NCI-H748 (cell line): ENCODE results near the gene SPATA12.

Source experiments
- DNase-seq: peaks from one replicate; lab custom pipeline; 2025; ENCODE audit not compliant: unreplicated experiment; lab: John Stamatoyannopoulos, UW

SPATA12 gene, protein sequence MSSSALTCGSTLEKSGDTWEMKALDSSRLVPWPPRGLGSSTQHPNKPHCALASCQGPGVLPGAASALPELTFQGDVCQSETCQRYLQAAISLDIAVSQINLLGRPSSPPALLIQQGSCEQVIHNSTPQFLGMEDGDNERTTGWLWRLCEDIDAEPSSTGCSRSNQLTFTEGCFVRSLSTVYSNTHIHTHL

DNA sequence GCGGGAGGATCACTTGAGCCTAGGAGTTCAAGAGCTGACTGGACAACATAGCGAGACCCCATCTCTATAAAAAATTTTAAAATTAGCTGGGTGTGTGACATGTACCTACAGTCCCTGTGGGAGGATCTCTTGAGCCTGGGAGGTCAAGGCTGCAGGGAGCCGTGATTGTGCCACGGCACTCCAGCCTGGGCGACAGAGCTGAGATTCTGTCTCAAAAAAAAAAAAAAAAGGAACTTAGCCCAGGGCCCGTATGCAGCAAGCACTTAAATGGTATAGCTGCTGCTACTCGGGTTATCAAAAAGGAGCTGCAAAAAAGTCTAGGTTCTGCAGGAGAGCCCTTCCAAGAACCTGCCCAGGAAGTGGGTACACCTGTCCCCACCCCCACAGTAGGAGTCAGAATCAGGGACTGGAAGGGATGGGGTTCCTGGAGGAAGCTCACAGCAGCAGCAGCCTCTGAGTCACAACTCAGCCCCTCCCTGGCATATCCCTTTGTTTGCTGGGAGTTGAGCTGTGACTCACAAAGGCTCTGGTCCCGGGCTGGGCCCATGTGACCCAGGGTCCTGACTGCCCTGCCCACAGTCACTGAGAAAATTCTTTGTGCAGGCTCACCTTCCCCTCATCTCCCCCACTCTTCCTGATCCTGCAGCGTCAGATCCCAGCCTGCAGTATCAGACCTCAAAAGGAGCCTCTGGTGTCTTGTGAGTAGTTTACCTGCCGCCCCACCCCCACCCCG lies at the start of gene SPATA12:
Gene SPATA12 (plus strand): TSS at position 576 of the 733 bp plus-strand sequence. CDS start 13,031 bp downstream, outside the sequence.
- DNase-seq: no peak

DNA sequence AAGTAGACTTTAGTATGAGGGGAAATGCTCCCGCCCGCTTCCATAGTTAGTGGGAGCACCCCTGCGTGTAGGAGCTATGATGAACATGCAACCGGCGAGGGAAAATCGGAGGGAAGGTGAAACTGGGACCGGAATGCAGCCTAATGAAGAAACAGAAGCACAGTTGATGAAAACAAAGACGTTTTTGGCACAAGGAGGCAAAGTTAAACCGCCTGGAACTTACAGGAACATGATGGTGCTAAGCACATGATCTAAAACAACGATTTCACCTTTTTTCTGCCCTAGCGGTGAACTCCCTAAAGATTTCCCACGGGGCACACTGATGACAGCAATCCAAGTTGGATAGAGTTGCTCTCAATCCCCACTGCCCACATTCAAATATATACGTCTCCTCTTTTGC lies 49.4 kb upstream of the SPATA12 start:
- no peak for DNase-seq

DNA sequence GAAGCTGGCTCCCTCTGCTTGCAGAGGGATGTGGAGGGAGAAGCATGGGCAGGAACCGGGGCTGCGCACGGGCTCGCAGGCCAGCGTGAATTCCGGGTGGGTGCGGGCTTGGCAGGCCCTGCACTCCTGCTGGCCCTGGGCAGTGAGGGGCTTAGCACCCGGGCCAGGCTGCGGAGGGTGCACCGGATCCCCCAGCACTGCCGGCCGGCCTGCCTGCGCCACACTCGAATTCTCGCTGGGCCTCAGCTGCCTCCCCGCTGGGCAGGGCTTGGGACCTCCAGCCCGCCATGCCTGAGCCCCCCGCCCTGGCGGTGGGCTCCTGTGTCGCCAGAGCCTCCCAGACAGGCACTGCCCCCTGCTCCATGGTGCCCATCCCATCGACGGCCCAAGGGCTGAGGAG lies 47.6 kb upstream of the SPATA12 start:
- DNase-seq: no peak

DNA sequence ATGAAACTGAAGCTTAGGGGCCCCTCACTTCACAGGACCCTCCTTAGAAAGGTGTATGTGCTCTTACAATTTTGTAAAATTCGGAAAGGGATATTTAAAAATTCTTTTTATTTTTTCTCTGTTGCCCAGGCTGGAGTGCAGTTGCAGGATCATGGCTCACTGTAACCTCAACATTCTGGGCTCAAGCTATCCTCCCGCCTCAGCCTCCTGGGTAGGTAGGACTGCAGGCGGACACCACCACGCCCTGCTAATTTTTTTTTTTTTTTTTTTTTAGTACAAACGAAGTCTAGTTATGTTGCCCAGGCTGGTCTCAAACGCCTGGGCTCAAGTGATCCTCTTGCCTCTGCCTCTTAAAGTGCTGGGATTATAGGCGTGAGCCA lies 45.1 kb upstream of the SPATA12 start:
- no peak for DNase-seq

DNA sequence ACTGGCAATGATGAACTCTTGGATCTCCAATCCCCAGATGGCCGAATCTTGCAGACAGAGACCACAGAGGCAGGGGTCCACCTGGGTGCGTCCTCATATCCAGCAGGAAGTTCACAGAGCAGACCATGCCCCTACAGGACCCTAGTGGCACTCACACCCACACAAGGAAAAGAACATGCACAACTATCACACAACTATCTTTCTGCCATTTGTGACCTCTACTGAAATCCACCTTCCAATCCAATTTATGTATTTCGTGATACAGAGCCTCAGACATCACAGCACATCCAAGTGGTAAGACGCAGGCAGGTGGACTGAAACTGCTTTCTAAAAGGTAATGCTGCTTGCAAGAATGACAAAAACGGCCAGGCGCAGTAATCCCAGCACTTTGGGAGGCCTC lies 44.6 kb upstream of the SPATA12 start:
- no peak for DNase-seq

DNA sequence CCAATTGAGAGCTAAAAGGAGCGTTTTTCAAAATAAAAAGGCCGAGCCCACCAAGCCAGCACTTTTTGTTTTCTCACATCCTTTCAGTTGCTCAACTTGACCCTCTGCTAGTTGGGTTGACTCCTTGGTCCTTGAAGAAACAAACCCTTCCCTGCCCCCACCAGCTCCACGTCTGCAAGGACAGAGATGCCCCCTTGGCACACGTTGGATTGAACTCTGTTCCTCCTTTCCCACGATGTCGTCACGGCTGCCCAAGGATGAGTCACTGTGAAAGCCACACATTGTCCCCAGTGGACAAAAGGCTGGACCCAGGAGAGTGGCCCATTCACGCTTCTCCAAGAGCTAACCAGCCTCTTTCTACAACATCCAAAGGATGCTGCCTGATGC lies 43.0 kb upstream of the SPATA12 start:
- DNase-seq: no peak

DNA sequence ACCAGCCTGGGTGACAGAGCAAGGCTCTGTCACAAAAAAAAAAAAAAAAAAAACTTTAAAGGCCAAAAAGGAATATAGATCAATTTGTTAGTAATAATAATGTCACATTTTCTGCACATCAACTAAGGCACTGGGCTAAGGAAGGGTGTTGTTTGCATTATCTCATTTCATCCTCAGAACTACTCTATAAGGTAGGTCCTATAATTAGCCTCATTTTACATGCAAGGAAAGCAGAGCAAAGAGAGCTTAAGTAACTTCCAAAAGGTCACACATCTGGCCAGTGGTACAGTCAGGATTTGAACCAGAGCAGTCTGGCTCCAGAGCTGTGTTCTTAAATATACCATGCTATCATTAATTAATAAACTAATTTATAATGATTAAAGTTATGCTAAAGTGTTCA lies 42.2 kb upstream of the SPATA12 start:
- no peak for DNase-seq

DNA sequence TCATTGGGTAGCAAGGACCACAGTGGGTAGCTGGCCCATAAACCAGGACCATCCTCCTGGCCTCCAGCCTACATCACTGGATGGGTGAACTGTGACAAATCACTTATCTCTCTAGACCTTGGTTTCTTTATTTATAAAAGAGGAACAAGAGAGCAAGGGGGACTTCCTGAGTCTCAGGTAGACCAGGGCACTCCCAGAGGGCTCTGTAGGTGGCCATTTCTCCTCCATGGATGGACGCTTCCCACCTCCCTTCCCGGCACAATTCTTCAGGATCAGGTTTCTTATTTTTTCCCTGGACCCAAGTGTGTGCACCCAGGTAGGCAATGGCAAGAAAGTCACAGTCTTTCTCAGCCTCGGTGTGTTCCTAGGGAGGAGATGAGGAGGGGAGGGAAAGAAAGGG lies 41.4 kb upstream of the SPATA12 start:
- no peak for DNase-seq

DNA sequence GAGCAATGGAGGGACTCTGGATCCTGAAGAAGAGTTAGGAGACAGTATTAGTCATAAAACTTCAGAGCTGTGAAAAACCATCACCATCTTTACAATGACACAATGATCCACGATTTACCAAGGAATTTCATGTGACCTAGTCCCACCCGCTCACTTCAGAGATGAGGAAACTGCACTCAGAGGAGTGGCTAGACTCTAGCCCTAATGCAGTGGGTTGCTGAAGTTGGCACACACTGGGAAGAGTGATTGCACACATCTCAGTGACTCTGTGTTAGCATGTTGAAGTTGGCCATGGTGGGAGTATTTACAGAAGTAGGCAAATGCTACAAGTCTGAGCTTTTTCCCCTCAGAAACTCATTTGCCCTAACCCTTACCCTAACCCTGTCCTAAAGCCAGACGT lies 35.2 kb upstream of the SPATA12 start:
- DNase-seq: no peak

DNA sequence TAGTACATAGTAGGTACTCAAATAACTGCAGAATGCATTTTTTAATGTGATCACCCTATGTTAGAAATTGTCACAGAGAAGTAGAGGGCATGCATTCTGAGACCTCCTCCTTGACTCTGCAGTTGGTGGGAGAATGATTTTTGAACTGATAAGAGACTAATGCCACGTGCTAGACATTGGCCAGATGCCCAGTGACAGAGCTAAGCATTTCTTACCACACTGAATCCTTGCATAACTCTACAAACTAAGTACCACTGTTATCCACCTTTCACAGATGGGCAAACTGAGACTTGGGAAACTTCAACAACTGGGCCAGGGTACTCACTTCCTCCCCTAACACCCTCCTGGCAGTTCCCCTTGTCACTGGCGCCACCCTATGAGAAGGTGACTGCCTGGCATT lies 33.5 kb upstream of the SPATA12 start:
- DNase-seq: no peak

DNA sequence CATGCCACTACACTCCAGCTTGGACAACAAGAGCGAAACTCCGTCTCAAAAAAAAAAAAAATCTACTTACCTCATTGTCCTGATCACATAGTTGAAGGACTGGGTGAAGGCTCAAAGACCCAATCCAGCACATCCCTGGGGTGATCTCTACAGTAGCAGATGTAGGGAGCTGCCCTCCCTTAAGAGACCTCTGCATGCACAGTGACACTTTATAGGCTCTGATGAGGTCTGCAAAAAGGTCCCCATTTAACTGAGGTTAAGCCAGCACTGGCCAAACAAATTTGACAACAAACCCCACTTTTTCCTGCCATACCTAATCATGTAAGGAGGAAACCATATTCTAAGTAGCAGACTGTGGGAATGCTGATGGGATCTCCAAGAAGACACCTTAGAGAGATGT lies 31.1 kb upstream of the SPATA12 start:
- no peak for DNase-seq

DNA sequence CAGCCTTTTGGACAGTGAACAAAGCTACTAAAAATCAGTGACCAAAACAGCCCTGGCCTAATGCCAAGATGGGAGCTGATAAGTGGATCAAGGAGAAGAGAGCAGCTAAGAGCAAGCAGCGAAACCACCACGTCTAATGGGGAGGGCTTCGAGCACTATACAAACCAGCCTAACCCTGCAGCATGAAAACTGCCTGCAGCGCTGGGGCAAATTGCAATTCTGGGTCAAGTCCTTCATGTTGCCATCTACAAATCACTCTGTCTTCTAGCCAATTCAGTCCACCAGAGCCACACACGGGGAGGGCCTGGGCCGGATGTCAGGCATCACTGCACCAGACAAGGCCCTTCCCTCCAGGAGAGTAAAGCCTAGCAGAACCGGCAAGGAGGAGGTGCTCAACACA lies 30.5 kb upstream of the SPATA12 start:
- DNase-seq: peak; percentile 7

DNA sequence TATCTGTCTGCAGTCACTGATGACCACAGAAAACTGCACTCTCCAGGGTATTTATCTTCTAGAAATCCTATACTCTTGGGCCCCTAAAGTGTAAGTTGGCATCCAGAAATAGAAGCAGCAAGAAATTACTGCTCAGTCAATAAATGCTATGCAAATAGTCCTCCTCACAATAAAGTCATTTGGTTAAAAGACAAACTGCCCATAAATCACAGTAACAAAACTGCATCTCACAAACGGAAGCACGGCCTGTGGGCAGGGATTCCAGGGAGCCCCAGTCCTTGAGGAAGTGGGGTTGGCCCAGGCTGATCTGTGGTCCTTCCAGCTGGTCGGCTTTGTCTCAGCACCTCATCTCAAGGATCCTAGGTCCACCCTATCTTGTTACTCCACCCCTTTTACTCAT lies 29.7 kb upstream of the SPATA12 start:
- DNase-seq: no peak

DNA sequence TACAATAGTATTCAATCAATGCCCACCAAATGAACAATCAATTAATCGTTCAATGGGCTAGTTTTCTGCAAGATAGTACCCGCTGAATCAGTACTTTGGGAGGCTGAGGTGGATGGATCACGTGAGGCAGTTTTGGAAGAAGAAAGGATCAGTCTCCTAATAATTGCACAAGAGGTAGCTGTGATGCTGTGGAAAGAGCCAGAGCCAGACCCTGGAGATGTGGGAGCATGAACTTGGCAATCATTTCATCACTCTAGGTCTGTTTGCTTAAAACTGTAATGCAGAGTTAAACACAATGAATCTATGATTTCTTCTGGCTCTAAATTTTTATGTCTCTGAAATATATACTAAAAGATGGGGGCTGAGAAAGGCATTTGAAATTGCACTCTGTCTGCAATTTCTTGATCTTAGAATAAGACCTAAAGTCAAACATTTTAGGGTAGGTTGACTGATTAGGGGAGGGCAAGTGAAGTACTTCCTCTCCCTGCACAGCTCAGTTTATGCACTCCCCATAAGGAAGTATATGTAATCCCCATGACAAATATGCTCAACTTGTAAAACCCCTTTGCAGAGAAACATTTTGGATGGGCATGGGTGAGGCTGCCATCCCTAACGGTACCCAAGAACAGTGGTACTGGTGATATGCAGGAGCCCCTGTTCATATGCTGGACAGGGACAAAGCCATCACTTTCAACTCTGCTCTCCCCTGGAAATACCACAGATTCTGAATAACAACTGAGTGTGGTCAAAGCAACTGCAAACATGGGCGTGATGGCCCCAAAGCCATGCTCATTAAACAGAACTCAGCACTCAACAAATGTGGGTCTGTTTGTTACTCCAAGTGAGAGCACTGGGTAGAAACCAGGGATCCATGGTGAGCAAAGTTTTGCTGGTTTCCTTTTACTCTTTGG lies 28.6 kb upstream of the SPATA12 start:
- no peak for DNase-seq

DNA sequence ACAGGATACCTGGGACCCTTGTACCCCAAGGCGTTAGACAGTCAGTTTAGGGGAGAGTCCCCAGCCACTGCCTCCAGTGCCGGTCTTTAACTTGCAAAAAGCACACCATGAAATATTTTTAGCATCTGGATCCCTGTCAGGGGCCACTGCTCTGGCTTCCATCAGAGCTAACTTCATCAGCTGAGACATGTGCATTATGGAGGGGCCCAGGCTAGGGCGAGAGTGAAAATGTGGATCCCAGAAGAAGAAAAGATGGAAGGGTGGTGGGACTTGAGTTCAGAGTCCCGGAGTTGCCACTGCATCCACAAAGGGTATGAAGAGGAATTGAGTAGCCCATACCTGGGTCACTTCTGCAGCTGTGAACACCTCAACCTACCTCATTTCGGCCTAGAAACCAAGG lies 23.5 kb upstream of the SPATA12 start:
- no peak for DNase-seq

DNA sequence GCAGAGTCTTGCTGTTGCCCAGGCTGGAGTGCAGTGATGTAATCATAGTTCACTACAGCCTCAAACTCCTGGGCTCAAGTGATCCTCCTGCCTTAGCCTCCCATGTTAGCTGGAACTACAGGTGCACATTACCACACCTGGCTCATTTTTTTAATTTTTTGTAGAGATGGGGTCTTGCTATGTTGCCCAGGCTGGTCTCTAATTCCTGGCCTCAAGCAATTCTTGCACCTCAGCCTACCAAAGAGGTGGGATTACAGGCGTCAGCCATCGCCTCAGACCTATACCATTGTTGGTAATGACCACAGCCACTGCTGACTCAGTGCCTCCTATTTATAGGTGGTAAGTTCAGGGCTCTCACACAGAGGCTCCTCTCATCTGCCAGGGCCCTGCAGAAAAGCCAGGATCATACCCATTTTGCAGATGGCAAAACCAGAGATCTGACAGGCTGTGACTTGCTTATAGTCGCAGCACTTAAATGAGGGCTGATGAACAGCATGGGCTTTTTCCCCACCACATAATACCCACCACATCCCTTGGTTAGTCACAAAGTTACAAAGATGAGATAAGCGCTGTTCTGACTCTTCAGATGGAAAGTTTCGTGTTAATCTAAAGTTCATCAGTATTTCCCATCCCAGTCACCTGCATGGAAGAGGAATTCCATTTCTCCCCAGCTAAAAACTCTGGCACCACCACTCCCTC lies 21.8 kb upstream of the SPATA12 start:
- no peak for DNase-seq

DNA sequence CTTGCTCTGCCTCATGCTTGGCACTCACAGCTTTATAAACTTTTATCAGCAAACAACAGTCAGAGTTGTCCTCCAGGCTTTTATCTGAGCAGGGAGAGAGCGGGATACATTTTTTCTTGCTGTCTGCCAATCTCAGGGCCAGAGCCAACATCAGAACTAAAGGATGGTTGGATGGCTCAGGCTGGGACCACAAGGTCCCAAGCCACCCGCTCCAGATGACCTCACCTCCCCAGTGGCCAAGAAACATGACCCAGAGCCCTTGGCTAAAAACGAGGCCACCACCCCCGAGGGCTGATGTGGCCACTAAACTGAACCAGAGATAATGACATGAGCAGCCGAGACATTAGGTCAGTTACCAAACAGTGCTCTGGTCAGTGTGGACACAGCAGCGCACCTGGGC lies 18.8 kb upstream of the SPATA12 start:
- DNase-seq: no peak

DNA sequence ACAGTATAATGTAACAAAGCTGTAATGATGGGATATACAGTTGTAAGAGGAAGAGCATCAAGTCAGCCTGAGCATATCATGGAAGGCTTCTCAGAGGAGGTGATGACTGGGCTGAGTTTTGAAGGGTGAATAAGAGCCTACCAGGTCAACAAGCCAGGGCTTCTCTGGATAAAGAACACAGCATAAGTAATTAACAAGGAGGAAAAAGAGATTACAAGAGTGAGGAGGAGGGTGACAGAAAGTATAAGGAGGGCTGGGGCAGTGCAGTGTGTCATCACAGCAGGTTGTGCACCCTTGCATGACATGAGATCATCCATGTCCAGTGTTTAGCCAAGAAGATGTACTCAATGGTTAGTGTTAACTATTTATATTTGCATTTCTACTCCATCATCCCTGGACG lies 16.9 kb upstream of the SPATA12 start:
- no peak for DNase-seq

DNA sequence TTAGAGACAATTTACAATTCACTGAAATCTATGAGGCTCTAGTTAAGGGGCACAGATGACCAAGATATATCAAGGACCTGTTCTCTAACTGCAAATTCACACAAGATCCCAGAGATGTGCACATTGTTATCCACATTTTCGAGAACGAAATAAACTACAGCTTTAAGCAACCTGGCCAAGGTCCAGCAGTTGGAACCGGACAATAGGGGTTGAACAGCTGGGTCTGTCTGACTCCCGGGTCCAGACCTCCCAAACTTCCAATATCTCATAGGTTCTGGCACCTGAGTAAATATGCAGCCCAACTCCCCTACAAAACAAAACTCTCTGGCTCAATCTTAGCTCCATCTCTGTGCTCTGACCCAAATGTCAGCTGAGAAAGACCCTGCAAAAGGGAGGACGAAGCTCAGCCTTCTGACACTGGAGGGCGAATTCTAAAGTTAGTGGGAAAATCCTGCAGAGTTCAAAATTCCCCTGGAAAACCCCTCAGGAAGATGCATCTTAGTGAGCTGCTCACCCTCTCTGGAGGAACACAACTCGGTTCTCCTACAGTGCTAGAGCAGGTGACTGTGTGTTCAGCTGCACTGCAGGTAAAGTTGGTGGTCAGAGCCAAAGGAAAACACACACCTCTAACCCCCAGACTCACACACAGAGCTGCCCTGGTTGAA lies 14.2 kb upstream of the SPATA12 start:
- DNase-seq: no peak

DNA sequence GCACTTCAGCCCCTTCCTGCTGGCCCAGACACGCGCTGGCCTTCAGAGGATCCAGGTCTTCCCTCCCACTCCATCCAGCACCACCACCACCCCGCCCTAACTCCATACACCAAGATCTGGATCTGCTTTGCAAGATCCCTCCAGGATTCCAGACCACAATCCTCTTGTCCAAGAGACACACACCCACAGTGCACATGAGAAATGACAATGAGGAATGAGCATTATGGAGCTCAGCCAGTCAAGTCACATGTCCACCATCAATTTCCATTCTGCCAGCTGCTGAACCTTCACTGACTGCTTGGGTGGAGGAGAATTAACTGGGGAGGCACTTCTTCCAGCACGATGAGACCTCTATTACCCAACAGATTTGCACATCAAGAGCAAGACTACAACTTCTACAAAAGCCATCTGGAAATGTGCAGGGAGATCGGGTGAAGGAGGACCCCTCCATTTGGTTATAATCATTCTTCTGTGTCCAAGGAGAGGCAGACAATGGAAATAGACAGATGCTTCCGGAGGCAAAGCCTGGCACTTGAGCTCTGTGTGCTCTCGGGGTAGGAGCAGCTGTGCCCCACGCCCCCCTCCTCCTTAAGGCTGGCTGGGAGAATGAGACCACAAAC lies 12.3 kb upstream of the SPATA12 start:
- DNase-seq: no peak
